K562 (cell line): ENCODE results near the gene ITGB2. TPM values are rescaled to one million over a fixed set of nuclear protein-coding genes. Genes with fewer than 3 reads are reported as not detected.

Source experiments
- HMBOX1 ChIP-seq: sonication (generic); IDR thresholded peaks from 2 replicates; pipeline ENCODE4 v1.6.1; 2016
- KDM2B ChIP-seq: fragments of 250-450 bp; sonication (Bioruptor Pico); IDR thresholded peaks from 2 replicates; pipeline ENCODE4 v1.8.0; 2021; ENCODE audit warnings: mild to moderate bottlenecking, moderate library complexity
- KLF1 ChIP-seq: fragments of 450-650 bp; IDR thresholded peaks from 2 replicates; pipeline ENCODE4 v1.6.1; 2016; ENCODE audit warnings: missing genetic modification characterization, missing compliant biosample characterization
- MTA2 ChIP-seq: fragments of 450-650 bp; IDR thresholded peaks from 2 replicates; pipeline ENCODE4 v1.6.1; 2016; ENCODE audit warnings: low read depth
- PRMT5 ChIP-seq: sonication (generic); formaldehyde crosslinking; IDR thresholded peaks from 2 replicates; pipeline ENCODE4 v1.5.0; 2020; ENCODE audit warnings: missing genetic modification reagents
- RBM15 ChIP-seq: fragments of 200-400 bp; formaldehyde crosslinking; IDR thresholded peaks from 2 replicates; pipeline ENCODE4 v1.6.1; 2018; ENCODE audit warnings: mild to moderate bottlenecking, low read length, moderate library complexity; ENCODE audit not compliant: insufficient read depth
- SMAD2 ChIP-seq: fragments of 150-350 bp; IDR thresholded peaks from 2 replicates; pipeline ENCODE4 v1.6.1; 2014; ENCODE audit warnings: low read depth, mild to moderate bottlenecking, low read length
- TEAD2 ChIP-seq: fragments of 450-650 bp; IDR thresholded peaks from 2 replicates; pipeline ENCODE4 v1.6.1; 2016; ENCODE audit warnings: missing genetic modification characterization, control low read depth, missing compliant biosample characterization
- ZBTB26 ChIP-seq: fragments of 450-650 bp; formaldehyde crosslinking; IDR thresholded peaks from 2 replicates; pipeline ENCODE4 v1.4.0; 2022; ENCODE audit warnings: missing genetic modification characterization
- ZNF436 ChIP-seq: fragments of 250-450, 450-650 bp; sonication (Bioruptor Pico); formaldehyde crosslinking; IDR thresholded peaks from 2 replicates; pipeline ENCODE4 v1.7.0; 2020; ENCODE audit warnings: mild to moderate bottlenecking
- ZNF57 ChIP-seq: fragments of 450-650 bp; formaldehyde crosslinking; IDR thresholded peaks from 2 replicates; pipeline ENCODE4 v1.4.0; 2020; ENCODE audit warnings: mild to moderate bottlenecking, moderate library complexity
- polyA plus RNA-seq, 8 experiments: library from polyadenylated mRNA; depleted of rRNA in 4 of 8; stranded (reverse) in 5 of 8; unstranded in 3 of 8; fragments of >200 nt; fragmentation: Nextera tagmentation in 2 of 8; fragmentation: Illumina TruSeq in 1 of 8; extraction: Ambion mirVana in 2 of 8; extraction: Trizol in 1 of 8; gene quantifications; 2 replicates each; pipeline versions ENCODE4 v1.2.1 to v1.2.3, GENCODE V29; 2011 to 2014; ENCODE audit warnings: inconsistent platforms in 1 of 8, missing spikeins in 1 of 8
- total RNA-seq, 7 experiments: library from RNA; depleted of rRNA in 6 of 7; stranded (reverse); fragments of >200 nt in 6 of 7; fragmentation: Illumina TruSeq in 2 of 7; extraction: Trizol in 2 of 7; gene quantifications; 2 replicates each; pipeline versions ENCODE4 v1.2.1 to v1.2.3, GENCODE V29; 2011 to 2021; ENCODE audit warnings: low replicate concordance in 1 of 7
- TF ChIP-seq, protein P1 (sequence below): fragments of 450-650 bp; IDR thresholded peaks from 2 replicates; pipeline ENCODE4 v1.6.1; 2017; ENCODE audit warnings: antibody characterized with exemption, mild to moderate bottlenecking
- TF ChIP-seq, protein P2 (sequence below): sonication (generic); formaldehyde crosslinking; IDR thresholded peaks from 2 replicates; pipeline ENCODE4 v1.8.0; 2022; ENCODE audit warnings: mild to moderate bottlenecking, missing genetic modification reagents
- TF ChIP-seq, protein P3 (sequence below): sonication (generic); formaldehyde crosslinking; IDR thresholded peaks from 2 replicates; pipeline ENCODE4 v1.8.1; 2023; ENCODE audit warnings: mild to moderate bottlenecking, missing genetic modification reagents

Gene ITGB2
- total and polyA plus RNA-seq, 9 of the 15 experiments (the other 6 are each of a cell fraction or from before 2014, with no cell fraction given): 0.07 to 1.3 (median 0.51) TPM; not detected in 2

DNA sequence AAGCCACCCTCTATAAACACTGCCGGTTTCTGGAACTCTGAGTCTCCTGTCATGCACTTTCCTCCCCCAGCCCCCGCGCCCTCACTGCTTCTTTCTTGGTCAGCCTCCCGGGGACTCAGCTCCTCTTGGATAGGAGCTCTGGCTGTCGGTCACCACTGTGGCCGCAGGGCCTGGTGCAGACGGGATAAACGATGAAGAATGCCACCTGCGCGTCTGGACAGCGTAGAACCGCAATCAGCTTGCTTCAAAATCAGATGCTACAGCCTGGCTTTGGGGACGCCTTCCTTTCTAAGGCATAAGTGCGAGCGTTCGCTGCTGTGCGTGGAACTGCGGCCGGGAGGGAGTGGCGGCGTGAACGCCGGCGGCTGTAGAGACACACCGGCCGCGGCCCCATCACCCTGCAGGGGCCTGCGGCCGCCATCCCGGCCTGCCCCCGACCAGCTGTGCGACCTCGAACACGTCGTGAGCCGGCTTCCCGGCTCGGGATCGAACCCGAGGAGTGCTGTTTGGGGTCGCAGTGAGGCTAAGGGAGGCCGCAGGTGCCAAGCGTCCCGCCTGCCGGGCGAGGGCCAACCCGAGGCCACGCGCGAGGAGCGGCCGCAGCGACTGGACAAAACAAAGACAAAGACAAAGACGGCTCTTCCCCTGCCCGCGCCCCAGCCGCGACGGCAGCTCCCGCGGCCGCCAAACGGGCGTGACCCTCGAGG lies 47.9 kb downstream of the ITGB2 start (continued):
- TF ChIP-seq TEAD2 (tag) (no peak), KLF1 (no peak), RBM15 (no peak), MTA2 (no peak), ZNF57 (CRISPR knock-in tag) (no peak), ZBTB26 (no peak), HMBOX1 (no peak), ZNF436 (CRISPR knock-in tag) (no peak), KDM2B (CRISPR knock-in tag) (0 out of 2 replicates have a peak, but pooled peaks have one; percentile 7), PRMT5 (no peak), SMAD2 (no peak)
- TF ChIP-seq, protein P1, sequence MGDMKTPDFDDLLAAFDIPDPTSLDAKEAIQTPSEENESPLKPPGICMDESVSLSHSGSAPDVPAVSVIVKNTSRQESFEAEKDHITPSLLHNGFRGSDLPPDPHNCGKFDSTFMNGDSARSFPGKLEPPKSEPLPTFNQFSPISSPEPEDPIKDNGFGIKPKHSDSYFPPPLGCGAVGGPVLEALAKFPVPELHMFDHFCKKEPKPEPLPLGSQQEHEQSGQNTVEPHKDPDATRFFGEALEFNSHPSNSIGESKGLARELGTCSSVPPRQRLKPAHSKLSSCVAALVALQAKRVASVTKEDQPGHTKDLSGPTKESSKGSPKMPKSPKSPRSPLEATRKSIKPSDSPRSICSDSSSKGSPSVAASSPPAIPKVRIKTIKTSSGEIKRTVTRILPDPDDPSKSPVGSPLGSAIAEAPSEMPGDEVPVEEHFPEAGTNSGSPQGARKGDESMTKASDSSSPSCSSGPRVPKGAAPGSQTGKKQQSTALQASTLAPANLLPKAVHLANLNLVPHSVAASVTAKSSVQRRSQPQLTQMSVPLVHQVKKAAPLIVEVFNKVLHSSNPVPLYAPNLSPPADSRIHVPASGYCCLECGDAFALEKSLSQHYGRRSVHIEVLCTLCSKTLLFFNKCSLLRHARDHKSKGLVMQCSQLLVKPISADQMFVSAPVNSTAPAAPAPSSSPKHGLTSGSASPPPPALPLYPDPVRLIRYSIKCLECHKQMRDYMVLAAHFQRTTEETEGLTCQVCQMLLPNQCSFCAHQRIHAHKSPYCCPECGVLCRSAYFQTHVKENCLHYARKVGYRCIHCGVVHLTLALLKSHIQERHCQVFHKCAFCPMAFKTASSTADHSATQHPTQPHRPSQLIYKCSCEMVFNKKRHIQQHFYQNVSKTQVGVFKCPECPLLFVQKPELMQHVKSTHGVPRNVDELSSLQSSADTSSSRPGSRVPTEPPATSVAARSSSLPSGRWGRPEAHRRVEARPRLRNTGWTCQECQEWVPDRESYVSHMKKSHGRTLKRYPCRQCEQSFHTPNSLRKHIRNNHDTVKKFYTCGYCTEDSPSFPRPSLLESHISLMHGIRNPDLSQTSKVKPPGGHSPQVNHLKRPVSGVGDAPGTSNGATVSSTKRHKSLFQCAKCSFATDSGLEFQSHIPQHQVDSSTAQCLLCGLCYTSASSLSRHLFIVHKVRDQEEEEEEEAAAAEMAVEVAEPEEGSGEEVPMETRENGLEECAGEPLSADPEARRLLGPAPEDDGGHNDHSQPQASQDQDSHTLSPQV: no peak
- TF ChIP-seq, protein P2, sequence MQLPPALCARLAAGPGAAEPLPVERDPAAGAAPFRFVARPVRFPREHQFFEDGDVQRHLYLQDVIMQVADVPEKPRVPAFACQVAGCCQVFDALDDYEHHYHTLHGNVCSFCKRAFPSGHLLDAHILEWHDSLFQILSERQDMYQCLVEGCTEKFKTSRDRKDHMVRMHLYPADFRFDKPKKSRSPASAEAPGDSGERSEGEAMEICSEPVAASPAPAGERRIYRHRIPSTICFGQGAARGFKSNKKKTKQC: 0 out of 2 replicates have a peak, but pooled peaks have one; percentile 46
- TF ChIP-seq, protein P3, sequence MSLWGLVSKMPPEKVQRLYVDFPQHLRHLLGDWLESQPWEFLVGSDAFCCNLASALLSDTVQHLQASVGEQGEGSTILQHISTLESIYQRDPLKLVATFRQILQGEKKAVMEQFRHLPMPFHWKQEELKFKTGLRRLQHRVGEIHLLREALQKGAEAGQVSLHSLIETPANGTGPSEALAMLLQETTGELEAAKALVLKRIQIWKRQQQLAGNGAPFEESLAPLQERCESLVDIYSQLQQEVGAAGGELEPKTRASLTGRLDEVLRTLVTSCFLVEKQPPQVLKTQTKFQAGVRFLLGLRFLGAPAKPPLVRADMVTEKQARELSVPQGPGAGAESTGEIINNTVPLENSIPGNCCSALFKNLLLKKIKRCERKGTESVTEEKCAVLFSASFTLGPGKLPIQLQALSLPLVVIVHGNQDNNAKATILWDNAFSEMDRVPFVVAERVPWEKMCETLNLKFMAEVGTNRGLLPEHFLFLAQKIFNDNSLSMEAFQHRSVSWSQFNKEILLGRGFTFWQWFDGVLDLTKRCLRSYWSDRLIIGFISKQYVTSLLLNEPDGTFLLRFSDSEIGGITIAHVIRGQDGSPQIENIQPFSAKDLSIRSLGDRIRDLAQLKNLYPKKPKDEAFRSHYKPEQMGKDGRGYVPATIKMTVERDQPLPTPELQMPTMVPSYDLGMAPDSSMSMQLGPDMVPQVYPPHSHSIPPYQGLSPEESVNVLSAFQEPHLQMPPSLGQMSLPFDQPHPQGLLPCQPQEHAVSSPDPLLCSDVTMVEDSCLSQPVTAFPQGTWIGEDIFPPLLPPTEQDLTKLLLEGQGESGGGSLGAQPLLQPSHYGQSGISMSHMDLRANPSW (CRISPR knock-in tag): no peak
